NB4 (cell line): ENCODE data around the gene CARS1.

Experiments used
- CTCF ChIP-seq: IDR thresholded peaks from one replicate; pipeline ENCODE4 v1.5.1; 2012; ENCODE audit warnings: low read depth, low read length
- MAX ChIP-seq: IDR thresholded peaks from 2 replicates; pipeline ENCODE4 v1.6.1; 2011; ENCODE audit warnings: low read depth, low read length
- MYC ChIP-seq: IDR thresholded peaks from 2 replicates; pipeline ENCODE4 v1.6.1; 2011; ENCODE audit warnings: low read depth, low read length
- POLR2A ChIP-seq: IDR thresholded peaks from 2 replicates; pipeline ENCODE4 v1.6.1; 2011; ENCODE audit warnings: mild to moderate bottlenecking; ENCODE audit not compliant: insufficient read length; ENCODE audit errors: extremely low read depth

GRCh38 chr11:3006505-3007260, 50.5 kb downstream of the CARS1 start:
- TF ChIP-seq POLR2A (no peak), CTCF (no peak), MYC (no peak), MAX (no peak)
